Islet precursor cell (in vitro differentiated cells): Measurements from ENCODE around the gene FBH1.

Experiments
- DNase-seq: peaks from one replicate; pipeline ENCODE4 v3.0.0-alpha.2; 2018

Gene FBH1

DNA sequence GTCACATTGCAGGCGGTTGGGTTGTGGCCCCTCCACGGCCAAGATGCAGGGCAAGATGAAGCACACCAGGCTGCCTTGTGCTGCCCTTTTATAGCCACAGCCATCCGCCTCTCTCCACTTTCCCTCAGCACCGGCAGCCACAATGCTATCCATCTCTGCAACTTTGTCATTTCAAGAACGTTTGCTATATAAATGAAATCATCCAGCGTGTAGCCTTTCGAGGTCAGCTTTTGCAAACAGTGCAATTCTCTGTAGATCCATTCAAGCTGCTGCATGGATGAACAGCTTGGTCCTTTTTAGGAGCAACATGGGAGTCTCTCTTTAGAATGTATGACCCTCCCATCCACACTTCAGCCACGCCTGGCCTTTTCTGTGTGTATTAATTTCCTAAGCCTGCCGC is 93.7 kb downstream of the FBH1 start:
- no peak for DNase-seq

DNA sequence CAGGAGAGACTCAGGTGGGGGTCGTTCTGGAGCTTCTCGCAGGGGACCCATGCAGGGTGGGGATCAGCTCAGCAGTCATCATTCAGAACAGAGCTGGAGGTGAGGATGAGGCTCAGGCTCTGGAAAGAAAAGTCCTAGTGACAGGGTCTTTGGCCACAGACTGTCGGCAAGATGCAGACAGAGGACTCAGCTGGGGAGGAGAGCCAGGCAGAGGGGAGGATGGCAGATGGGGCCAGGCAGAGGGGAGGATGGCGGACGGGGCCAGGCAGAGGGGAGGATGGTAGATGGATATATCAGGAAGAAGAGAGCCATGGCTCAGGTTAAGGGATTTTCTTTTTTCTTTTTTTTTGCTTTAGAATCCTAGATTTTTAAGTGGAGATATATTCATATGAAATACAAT is 95.0 kb downstream of the FBH1 start:
- DNase-seq = no peak
